GDM1 (cell line): ENCODE data around the gene CYREN.
A peak's percentile ranks its signal among the peaks of the same experiment; 100 is the strongest.
"Not testable (repeated sequence)": the region's sequence is repeated elsewhere in the genome, so short reads cannot be mapped to it uniquely, and the experiment has no call there.

Experiments
- DNase-seq: peaks from one replicate; lab custom pipeline; 2025; lab: John Stamatoyannopoulos, UW

CYREN gene

GRCh38 chr7:135177028-135177696 lies 6.7 kb upstream of the CYREN start:
- DNase-seq = no peak

DNA sequence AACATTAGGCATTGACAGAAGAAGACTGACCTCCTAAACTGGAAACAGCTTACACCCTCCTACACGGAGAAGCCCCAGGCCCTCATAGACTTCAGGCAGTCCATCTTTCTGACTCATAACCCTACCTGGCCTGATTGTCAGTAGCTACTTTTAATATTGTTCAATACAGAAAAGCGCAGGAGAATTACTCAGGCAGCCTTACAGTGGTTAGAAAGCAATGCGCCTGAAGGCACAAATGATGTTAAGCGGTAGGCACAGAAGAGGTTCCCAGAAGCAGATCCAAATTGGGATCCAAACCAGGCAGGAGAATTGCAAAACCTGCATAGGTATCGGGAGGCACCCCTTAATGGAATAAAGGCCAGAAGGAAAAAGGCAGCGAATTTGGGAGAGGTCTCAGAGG lies 5.4 kb upstream of the CYREN start:
- no peak for DNase-seq

GRCh38 chr7:135174941-135175340 lies 4.4 kb upstream of the CYREN start:
- DNase-seq = no peak

DNA sequence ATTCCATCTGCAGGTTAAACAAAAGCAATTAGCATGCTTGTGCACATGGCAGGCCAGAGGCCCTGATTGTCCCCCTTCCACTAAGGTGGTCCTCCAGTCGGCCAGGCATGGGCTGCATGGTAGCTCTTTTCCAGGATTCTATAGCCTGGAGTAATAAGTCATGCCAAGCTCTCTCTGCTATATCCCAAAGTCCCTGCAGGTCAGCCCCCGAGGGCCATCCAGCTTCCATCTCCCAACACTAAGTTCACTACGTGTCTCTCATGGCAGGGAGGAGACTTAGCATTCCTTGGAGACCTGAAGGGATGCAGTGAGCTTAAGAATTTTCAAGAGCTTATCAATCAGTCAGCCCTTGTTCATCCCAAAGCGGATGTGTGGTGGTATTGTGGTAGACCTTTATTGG lies 3.4 kb upstream of the CYREN start:
- not testable (repeated sequence) for DNase-seq

DNA sequence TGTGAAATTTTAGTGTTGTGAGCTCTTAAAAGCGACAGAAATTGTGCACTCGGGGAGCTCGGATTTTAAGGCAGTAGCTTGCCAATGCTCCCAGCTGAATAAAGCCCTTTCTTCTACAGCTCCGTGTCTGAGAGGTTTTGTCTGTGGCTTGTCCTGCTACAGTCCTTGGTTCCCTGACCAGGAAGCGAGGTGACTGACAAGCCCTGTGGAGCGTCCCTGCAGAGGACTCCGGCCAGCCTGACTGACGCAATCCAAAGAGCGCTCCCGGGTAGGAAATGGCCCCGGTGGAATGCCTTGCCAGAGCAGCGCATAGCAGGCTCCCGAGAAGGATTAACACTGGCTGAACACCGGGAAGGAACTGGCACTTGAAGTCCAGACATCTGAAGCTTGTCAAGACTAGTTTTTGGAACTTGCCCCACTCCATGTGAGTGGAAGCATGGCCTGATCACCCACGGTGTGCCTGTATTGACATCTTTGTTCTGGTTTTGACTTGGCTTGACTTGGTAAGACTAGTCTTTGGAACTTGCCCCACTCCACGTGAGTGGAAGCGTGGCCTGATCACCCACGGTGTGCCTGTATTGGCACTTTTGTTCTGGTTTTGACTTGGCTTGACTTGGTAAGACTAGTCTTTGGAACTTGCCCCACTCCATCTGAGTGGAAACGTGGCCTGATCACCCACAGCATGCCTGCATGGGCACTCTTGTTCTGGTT lies 1.2 kb upstream of the CYREN start:
- DNase-seq = not testable (repeated sequence)

DNA sequence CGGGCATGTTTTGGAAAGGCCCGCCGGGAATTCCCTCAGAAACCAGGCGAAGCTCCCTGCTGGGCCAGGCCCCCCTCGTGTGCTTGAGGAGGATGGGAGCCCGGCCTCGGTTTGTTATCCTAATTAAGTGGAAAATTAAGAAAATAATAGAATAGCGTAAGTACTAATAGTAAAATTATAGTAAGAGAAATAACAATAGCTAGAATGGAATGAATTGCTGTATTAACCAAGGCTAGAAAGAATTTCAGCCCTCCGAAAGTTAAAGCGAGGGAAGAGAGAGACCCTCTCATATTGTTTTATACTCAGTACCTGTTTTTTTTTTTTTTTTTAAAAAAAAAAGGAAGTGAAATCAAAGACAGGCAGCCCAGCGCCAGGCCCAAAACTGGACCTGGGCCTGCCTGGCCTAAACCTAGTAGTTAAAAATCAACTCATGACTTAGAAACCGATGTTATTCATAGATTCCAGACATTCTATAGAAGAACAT lies 533 bp upstream of the CYREN start:
- not testable (repeated sequence) for DNase-seq

DNA sequence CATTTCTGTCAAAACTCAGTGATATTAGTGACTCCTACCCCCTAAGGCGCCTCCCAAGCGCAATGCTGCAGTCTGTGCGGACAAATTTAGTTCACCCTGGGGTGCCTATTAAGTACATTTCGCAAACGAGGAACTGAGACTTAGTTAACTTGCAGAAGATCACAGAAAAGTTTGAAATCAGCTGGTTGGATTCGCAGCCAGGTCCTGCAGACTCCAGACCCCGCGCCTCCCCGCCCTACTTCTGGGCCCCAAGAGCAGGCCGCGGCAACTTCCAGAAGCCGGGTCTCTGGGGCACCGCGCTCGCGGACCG lies 588 bp downstream of the CYREN start:
- no peak for DNase-seq

GRCh38 chr7:135169141-135169963 lies 1.2 kb downstream of the CYREN start:
- peak; percentile 34 for DNase-seq

- DNase-seq = no peak
Measured at GRCh38 chr7:135168489-135169140, 1.9 kb downstream of the CYREN start.

- no peak for DNase-seq
Measured at GRCh38 chr7:135168001-135168400, 2.5 kb downstream of the CYREN start.

DNA sequence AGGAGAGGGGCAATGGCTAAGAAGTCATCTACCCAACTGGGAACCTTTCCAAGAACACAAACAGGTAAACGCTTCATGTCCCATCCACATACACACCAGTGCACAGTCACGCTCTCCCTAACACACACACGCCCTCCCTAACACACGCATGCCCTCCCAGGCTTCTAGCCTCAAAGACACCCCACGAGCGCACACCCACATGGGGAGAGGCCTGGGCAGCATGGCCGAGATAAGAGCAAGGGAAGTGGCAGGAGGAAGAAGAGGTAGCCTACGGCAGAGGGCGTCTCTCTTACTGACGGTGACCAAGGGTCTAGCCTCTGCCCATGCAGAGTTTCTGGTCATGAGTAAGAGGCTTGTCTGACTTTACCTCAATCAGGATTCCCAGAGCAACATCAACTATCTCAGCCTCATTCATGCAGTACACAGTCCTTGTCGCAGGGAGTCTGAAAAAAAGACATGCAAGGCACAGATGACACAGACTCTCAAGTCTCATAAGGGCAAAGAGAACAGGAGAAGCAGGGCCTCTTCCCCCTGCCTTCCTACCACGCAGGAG lies 3.1 kb downstream of the CYREN start:
- DNase-seq = no peak

- no peak for DNase-seq
Measured at GRCh38 chr7:135166338-135166990, 4.0 kb downstream of the CYREN start.

DNA sequence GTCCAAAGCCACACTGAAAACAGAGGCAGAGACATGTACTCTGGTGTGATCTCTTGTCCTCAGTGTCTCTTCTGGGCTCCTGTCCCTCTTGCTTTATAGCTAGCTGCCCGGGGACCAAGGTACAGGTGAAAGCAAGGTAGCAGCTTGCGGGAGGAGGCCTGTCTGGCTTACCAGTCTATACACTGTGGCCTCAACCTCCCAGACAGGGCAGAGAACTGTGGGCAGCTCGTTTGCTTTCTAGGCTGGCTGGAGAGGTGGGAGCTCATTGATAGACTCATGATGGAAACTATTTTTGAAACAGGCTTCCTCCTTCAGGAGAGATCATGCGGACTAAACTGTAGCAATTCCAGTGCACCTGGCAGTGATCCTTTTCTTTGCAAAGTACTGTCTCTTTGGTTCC lies 4.6 kb downstream of the CYREN start:
- DNase-seq = no peak

GRCh38 chr7:135164357-135165061 lies 6.0 kb downstream of the CYREN start:
- no peak for DNase-seq

DNA sequence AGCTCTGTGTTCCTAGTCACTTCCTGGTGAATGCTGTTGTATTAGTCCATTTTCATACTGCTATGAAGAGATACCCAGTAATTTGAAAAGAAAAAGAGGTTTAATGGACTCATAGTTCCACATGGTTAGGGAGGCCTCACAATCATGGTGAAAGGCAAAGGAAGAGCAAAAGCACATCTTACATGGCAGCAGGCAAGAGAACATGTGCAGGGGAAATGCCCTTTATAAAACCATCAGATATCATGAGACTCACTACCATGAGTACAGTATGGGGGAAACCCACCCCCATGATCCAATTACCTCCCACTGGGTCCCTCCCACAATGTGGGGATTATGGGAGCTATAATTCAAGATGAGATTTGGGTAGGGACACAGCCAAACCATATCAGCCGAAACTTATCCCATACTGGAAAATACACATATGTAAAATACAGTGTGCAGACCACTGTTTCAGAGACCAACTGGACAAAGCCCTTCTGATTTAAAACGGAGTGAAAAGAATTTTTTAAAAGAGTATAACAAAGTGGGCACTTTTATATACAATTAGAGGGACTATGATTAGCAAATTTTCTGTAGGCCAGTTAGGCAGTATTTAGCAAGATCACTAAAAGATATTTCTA lies 8.0 kb downstream of the CYREN start:
- no peak for DNase-seq

- no peak for DNase-seq
Measured at GRCh38 chr7:135161669-135162068, 8.8 kb downstream of the CYREN start.

- DNase-seq = no peak
Measured at GRCh38 chr7:135160858-135161653, 9.5 kb downstream of the CYREN start.

DNA sequence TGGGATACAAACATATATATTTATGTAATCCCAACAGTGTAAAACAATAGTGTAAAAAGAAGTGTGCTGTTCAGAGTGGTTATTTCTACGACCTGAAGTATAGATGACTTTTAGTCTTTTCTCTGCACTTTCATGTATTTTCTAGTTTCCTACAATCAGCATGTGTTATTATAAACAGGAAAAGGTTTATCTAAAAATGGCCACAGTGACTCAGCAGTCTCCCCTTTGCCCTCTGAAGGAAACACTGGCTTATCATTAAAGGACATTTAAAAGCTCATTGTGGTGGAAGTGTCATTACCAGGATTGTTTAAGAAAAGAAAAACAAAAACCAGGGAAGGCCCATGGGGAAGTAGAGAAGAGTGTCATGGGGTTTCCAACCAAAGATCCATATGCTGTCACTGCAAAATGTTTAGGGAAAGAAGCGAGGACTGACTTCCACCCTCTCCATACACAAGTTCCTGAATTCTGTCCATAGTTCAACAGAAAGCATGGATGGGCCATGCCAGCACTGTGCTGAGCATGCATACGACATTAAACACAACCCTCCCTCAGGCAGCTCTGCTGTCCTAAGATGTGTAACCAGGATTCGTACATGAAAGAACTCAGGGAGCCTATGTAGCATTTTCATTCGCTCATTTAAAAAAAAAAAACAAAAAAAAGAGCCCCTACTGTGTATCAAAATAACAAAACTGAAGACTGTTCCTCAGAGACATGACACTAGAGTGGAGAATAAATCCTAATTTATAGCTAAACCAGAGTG lies 10.2 kb downstream of the CYREN start:
- peak; percentile 3 for DNase-seq
